HepG2 (cell line): ENCODE measurements around the gene SDR42E2. TPM values are rescaled to one million over a fixed set of nuclear protein-coding genes. Genes with fewer than 3 reads are reported as not detected.
A peak's percentile ranks its signal among the peaks of the same experiment; 100 is the strongest.

Source experiments
- BORCS8-MEF2B ChIP-seq: sonication (generic); formaldehyde crosslinking; IDR thresholded peaks from 2 replicates; pipeline ENCODE4 v1.8.0; 2022; ENCODE audit warnings: mild to moderate bottlenecking, missing genetic modification reagents
- DMAP1 ChIP-seq: IDR thresholded peaks from 2 replicates; pipeline ENCODE4 v1.6.1; 2016
- MTA3 ChIP-seq: sonication (generic); formaldehyde crosslinking; IDR thresholded peaks from 2 replicates; pipeline ENCODE4 v1.4.0; 2020; ENCODE audit warnings: missing genetic modification reagents
- NFKB2 ChIP-seq: sonication (generic); formaldehyde crosslinking; IDR thresholded peaks from 2 replicates; pipeline ENCODE4 v1.4.0; 2020; ENCODE audit warnings: missing genetic modification reagents, borderline replicate concordance
- ZFY ChIP-seq: sonication (generic); formaldehyde crosslinking; IDR thresholded peaks from 2 replicates; pipeline ENCODE4 v1.4.0; 2020; ENCODE audit warnings: missing genetic modification reagents
- ZNF101 ChIP-seq: sonication (generic); formaldehyde crosslinking; IDR thresholded peaks from 2 replicates; pipeline ENCODE4 v1.4.0; 2020; ENCODE audit warnings: mild to moderate bottlenecking, low read depth, missing genetic modification reagents, borderline replicate concordance
- ZNF30 ChIP-seq: sonication (generic); formaldehyde crosslinking; IDR thresholded peaks from 2 replicates; pipeline ENCODE4 v1.5.0; 2020; ENCODE audit warnings: mild to moderate bottlenecking, missing genetic modification reagents
- ZNF335 ChIP-seq: sonication (generic); formaldehyde crosslinking; IDR thresholded peaks from 2 replicates; pipeline ENCODE4 v1.4.0; 2020; ENCODE audit warnings: missing genetic modification reagents
- ZNF33A ChIP-seq: sonication (generic); formaldehyde crosslinking; IDR thresholded peaks from 2 replicates; pipeline ENCODE4 v1.5.1; 2020; ENCODE audit warnings: missing genetic modification reagents, mild to moderate bottlenecking, moderate library complexity, borderline replicate concordance
- ZNF441 ChIP-seq: sonication (generic); formaldehyde crosslinking; IDR thresholded peaks from 2 replicates; pipeline ENCODE4 v1.7.0; 2021; ENCODE audit warnings: missing genetic modification reagents, borderline replicate concordance
- ZNF605 ChIP-seq: sonication (generic); formaldehyde crosslinking; IDR thresholded peaks from 2 replicates; pipeline ENCODE4 v1.8.0; 2022; ENCODE audit warnings: mild to moderate bottlenecking, missing genetic modification reagents
- ZNF766 ChIP-seq: sonication (generic); formaldehyde crosslinking; IDR thresholded peaks from 2 replicates; pipeline ENCODE4 v1.5.0; 2020; ENCODE audit warnings: missing genetic modification reagents, borderline replicate concordance
- ZNF773 ChIP-seq: sonication (generic); formaldehyde crosslinking; IDR thresholded peaks from 2 replicates; pipeline ENCODE4 v1.4.0; 2020; ENCODE audit warnings: missing genetic modification reagents, borderline replicate concordance
- ZNF790 ChIP-seq: sonication (generic); formaldehyde crosslinking; IDR thresholded peaks from 2 replicates; pipeline ENCODE4 v1.8.0; 2022; ENCODE audit warnings: missing genetic modification reagents, mild to moderate bottlenecking, borderline replicate concordance
- ZSCAN22 ChIP-seq: sonication (generic); formaldehyde crosslinking; IDR thresholded peaks from 2 replicates; pipeline ENCODE4 v1.4.0; 2020; ENCODE audit warnings: mild to moderate bottlenecking, missing genetic modification reagents
- polyA plus RNA-seq, 8 experiments: library from polyadenylated mRNA; depleted of rRNA in 3 of 8; stranded (reverse) in 7 of 8; unstranded in 1 of 8; fragments of >200 nt; fragmentation: Illumina TruSeq in 4 of 8; extraction: Trizol in 4 of 8; gene quantifications; 2 replicates each; pipeline versions ENCODE4 v1.2.1 to v1.2.3, GENCODE V29; 2011 to 2016; ENCODE audit warnings: low read depth in 4 of 8, missing spikeins in 1 of 8, mixed read lengths in 1 of 8; ENCODE audit not compliant: insufficient read depth in 1 of 8
- total RNA-seq, 5 experiments: library from RNA; depleted of rRNA; stranded (reverse); fragments of >200 nt; fragmentation: Illumina TruSeq; extraction: Trizol; gene quantifications; 2 replicates each; pipeline ENCODE4 v1.2.3, GENCODE V29; 2016; ENCODE audit warnings: low read depth in 1 of 5
- TF ChIP-seq, protein P1 (sequence below): sonication (generic); formaldehyde crosslinking; IDR thresholded peaks from 2 replicates; pipeline ENCODE4 v1.8.0; 2022; ENCODE audit warnings: missing genetic modification reagents, low read depth, mild to moderate bottlenecking, borderline replicate concordance
- TF ChIP-seq, protein P2 (sequence below): sonication (generic); formaldehyde crosslinking; IDR thresholded peaks from 2 replicates; pipeline ENCODE4 v1.4.0; 2020; ENCODE audit warnings: missing genetic modification reagents, borderline replicate concordance
- TF ChIP-seq, protein P3 (sequence below): sonication (generic); formaldehyde crosslinking; IDR thresholded peaks from 2 replicates; pipeline ENCODE4; 2020; ENCODE audit warnings: missing genetic modification reagents, mild to moderate bottlenecking, borderline replicate concordance

Gene SDR42E2
- total and polyA plus RNA-seq, 2 of the 13 experiments (the other 11 are each of a cell fraction or from before 2014, with no cell fraction given), result 0.05 to 0.11 TPM

DNA sequence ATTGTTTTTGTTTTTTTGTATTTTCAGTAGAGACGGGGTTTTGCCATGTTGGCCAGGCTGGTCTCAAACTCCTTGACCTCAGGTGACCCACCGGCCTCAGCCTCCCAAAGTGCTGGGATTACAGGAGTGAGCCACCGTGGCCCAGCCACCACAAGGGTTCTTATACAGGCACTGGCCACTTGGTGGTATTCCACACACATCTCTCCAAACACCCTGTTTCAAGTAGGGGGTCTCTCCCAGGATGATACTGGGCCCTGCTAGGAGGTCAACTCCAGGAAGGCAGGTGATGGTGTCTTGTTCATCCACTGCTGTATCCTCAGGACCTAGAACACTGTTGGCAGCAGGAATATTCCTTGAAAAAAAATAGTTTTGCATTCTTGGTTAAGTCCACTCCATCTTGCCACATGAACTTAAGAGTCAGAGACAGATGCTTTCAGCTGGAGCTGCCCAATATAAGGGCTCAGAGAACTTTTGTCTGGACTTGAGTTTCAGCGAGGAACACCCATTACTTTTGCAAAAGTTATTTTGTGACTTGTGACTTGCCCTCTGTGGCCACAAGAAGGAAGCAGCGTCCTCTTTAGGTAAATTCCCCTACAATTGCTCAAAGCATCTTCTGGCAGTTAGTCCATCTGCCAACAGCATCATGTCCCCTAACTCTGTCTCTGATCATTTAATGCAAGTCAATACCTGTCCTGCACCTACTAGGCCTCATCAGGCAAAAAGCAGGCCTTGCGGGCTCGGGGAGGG lies 36.4 kb downstream of the SDR42E2 start (continued):
- 0 out of 2 replicates have a peak, but pooled peaks have one; percentile 41 for TF ChIP-seq BORCS8-MEF2B (CRISPR knock-in tag)
- TF ChIP-seq DMAP1, result no peak
- TF ChIP-seq ZNF30, result no peak
- 0 out of 2 replicates have a peak, but pooled peaks have one; percentile 32 for TF ChIP-seq NFKB2 (CRISPR knock-in tag)
- no peak for TF ChIP-seq ZNF441 (CRISPR knock-in tag)
- TF ChIP-seq ZNF766 (CRISPR knock-in tag), result peak; percentile 60; the same call in 1 of the 2 replicates
- TF ChIP-seq ZNF605 (CRISPR knock-in tag), result 0 out of 2 replicates have a peak, but pooled peaks have one; percentile 63
- TF ChIP-seq ZNF773, result no peak
- no peak for TF ChIP-seq ZNF33A (CRISPR knock-in tag)
- no peak for TF ChIP-seq MTA3 (CRISPR knock-in tag)
- TF ChIP-seq ZNF101 (CRISPR knock-in tag), result no peak
- TF ChIP-seq ZNF790, result no peak
- no peak for TF ChIP-seq ZNF335 (CRISPR knock-in tag)
- TF ChIP-seq, protein P1, sequence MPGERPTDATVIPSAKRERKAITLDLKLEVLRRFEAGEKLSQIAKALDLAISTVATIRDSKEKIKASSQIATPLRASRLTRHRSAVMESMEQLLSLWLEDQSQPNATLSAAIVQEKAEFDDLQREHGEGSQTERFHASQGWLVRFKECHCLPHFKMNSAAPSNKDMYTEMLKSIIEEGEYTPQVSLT (CRISPR knock-in tag), result 0 out of 2 replicates have a peak, but pooled peaks have one; percentile 11
- TF ChIP-seq, protein P2, sequence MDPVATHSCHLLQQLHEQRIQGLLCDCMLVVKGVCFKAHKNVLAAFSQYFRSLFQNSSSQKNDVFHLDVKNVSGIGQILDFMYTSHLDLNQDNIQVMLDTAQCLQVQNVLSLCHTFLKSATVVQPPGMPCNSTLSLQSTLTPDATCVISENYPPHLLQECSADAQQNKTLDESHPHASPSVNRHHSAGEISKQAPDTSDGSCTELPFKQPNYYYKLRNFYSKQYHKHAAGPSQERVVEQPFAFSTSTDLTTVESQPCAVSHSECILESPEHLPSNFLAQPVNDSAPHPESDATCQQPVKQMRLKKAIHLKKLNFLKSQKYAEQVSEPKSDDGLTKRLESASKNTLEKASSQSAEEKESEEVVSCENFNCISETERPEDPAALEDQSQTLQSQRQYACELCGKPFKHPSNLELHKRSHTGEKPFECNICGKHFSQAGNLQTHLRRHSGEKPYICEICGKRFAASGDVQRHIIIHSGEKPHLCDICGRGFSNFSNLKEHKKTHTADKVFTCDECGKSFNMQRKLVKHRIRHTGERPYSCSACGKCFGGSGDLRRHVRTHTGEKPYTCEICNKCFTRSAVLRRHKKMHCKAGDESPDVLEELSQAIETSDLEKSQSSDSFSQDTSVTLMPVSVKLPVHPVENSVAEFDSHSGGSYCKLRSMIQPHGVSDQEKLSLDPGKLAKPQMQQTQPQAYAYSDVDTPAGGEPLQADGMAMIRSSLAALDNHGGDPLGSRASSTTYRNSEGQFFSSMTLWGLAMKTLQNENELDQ, result no peak
- TF ChIP-seq ZFY (CRISPR knock-in tag), result 0 out of 2 replicates have a peak, but pooled peaks have one; percentile 32
- TF ChIP-seq, protein P3, sequence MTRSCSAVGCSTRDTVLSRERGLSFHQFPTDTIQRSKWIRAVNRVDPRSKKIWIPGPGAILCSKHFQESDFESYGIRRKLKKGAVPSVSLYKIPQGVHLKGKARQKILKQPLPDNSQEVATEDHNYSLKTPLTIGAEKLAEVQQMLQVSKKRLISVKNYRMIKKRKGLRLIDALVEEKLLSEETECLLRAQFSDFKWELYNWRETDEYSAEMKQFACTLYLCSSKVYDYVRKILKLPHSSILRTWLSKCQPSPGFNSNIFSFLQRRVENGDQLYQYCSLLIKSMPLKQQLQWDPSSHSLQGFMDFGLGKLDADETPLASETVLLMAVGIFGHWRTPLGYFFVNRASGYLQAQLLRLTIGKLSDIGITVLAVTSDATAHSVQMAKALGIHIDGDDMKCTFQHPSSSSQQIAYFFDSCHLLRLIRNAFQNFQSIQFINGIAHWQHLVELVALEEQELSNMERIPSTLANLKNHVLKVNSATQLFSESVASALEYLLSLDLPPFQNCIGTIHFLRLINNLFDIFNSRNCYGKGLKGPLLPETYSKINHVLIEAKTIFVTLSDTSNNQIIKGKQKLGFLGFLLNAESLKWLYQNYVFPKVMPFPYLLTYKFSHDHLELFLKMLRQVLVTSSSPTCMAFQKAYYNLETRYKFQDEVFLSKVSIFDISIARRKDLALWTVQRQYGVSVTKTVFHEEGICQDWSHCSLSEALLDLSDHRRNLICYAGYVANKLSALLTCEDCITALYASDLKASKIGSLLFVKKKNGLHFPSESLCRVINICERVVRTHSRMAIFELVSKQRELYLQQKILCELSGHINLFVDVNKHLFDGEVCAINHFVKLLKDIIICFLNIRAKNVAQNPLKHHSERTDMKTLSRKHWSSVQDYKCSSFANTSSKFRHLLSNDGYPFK (CRISPR knock-in tag), result 0 out of 2 replicates have a peak, but pooled peaks have one; percentile 16
- no peak for TF ChIP-seq ZSCAN22 (CRISPR knock-in tag)
